Thyroid gland (tissue), 4 donors: ENCODE measurements around the gene FOXK1.
"Not testable (repeated sequence)": the region's sequence is repeated elsewhere in the genome, so short reads cannot be mapped to it uniquely, and the experiment has no call there.

Experiments used
- POLR2A ChIP-seq, 2 donors: fragments of 450-650 bp; IDR thresholded peaks; one replicate each; pipeline ENCODE4 v1.6.1; 2017; ENCODE audit warnings: antibody characterized with exemption in 2 of 2, mild to moderate bottlenecking in 2 of 2, moderate library complexity in 1 of 2
- TF ChIP-seq, protein P1 (sequence below), 6 experiments: fragments of 200-600 bp in 3 of 6; fragments of 450-650 bp in 3 of 6; sonication (generic) in 3 of 6; IDR thresholded peaks; one replicate each; pipeline ENCODE4 v1.5.1; 2016 to 2019; ENCODE audit warnings: antibody characterized with exemption in 6 of 6, mild to moderate bottlenecking in 2 of 6, inconsistent platforms in 1 of 6, moderate library complexity in 1 of 6

DNA sequence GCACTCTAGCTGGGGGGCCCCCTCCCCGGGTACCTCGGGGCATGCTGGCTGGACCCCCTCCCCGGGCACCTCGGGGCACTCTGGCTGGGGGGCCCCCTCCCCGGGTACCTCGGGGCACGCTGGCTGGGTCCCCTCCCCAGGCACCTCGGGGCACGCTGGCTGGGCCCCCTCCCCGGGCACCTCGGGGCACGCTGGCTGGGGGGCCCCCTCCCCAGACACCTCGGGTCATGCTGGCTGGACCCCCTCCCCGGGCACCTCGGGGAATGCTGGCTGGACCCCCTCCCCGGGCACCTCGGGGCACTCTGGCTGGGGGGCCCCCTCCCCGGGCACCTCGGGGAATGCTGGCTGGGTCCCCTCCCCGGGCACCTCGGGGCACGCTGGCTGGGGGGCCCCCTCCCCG is 120.5 kb downstream of the FOXK1 start:
- TF ChIP-seq, protein P1, sequence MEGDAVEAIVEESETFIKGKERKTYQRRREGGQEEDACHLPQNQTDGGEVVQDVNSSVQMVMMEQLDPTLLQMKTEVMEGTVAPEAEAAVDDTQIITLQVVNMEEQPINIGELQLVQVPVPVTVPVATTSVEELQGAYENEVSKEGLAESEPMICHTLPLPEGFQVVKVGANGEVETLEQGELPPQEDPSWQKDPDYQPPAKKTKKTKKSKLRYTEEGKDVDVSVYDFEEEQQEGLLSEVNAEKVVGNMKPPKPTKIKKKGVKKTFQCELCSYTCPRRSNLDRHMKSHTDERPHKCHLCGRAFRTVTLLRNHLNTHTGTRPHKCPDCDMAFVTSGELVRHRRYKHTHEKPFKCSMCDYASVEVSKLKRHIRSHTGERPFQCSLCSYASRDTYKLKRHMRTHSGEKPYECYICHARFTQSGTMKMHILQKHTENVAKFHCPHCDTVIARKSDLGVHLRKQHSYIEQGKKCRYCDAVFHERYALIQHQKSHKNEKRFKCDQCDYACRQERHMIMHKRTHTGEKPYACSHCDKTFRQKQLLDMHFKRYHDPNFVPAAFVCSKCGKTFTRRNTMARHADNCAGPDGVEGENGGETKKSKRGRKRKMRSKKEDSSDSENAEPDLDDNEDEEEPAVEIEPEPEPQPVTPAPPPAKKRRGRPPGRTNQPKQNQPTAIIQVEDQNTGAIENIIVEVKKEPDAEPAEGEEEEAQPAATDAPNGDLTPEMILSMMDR (IDR thresholded peaks at IDR 0.05) = not testable (repeated sequence)
- TF ChIP-seq POLR2A (IDR thresholded peaks at IDR 0.05) = not testable (repeated sequence)
